A549 treated with AZD2906 at 1 μM for 4 hours (cell line): ENCODE results near the gene HSCB. TPM values are rescaled to one million over a fixed set of nuclear protein-coding genes. Genes with fewer than 3 reads are reported as not detected.

Experiments
- total RNA-seq: library from RNA; stranded (reverse); fragments of 200-300 nt; extraction: Qiagen RNA extraction; gene quantifications from 5 replicates; pipeline ENCODE4 v1.2.3, GENCODE V29; 2022

Gene HSCB, protein sequence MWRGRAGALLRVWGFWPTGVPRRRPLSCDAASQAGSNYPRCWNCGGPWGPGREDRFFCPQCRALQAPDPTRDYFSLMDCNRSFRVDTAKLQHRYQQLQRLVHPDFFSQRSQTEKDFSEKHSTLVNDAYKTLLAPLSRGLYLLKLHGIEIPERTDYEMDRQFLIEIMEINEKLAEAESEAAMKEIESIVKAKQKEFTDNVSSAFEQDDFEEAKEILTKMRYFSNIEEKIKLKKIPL
- 11.6 to 15.8 TPM (median 12.2 TPM) in 5 replicates for total RNA-seq

DNA sequence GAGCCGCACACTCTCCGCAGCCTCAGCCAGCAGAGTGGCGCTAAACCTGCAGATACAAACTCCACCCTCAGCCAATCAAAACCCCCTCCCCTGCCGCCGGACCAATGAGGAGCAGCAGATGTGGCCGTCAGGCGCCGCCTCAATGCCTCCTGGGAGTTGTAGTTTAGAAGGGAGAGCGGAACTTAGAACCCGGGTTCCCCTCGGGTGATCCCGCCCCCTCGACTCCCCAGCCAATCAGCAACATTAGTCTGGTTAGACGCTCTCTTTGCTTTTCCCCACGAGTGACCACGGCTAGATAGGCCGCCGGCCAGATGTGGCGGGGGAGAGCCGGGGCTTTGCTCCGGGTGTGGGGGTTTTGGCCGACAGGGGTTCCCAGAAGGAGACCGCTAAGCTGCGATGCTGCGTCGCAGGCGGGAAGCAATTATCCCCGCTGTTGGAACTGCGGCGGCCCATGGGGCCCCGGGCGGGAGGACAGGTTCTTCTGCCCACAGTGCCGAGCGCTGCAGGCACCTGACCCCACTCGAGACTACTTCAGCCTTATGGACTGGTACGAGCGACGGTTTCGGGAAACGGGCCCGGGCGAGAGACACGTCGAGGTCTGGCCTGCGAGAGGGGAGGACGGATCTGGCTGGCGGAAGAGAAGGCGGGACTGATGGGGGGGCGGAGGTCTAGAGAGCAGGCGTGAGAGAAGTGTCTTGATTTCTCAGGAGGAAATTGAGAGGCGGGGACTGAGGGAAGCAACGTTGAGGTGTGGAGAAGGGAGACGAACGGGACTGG, at the start of gene HSCB, which contains the start of gene CHEK2:
Gene HSCB, plus strand, starts transcription at position 255 of the 777 bp plus-strand sequence. Its CDS starts 57 bp downstream, at position 312.
Gene CHEK2, minus strand, starts transcription at position 36 of the 777 bp plus-strand sequence. CDS start 7,099 bp downstream, outside the sequence.

DNA sequence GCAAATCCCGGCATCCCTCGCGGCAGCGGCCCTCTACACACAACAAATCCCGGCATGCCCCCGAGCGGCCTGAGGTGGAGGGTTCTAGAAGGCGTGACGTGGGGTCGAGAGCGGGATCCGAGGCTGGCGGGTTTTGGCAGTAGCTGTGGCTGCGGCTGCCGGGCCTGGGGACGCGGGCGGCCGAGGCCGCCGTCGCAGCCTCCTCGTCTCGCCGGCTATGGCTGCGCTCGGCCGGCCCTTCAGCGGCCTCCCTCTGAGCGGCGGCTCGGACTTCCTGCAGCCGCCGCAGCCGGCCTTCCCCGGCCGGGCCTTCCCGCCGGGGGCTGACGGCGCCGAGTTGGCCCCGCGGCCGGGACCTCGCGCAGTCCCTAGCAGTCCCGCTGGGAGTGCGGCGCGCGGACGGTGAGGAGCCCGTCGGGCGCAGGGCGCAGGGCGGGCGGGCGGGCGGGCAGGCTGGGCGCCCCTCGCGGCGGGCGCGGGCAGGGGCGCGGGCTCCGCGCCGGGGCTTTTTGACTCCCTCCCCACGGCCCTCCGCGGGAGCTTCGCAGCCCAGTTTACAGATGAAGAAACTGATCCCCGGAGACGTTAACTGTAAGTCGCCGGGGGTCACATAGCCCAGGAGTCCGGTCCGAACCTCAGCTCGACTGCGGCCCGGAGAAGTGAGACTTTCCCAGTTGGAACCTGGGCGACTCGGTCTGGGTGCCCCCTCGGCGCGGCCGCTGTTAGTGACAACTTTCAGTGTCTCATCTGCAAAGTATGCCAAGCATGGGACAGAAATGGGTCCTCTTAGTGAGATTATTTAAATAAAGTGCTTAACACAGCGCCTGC, 31.0 kb downstream of the HSCB start, which contains the start of gene CCDC117:
Gene CCDC117, plus strand, starts transcription at position 63 of the 828 bp plus-strand sequence. Its CDS starts 155 bp downstream, at position 218.

DNA sequence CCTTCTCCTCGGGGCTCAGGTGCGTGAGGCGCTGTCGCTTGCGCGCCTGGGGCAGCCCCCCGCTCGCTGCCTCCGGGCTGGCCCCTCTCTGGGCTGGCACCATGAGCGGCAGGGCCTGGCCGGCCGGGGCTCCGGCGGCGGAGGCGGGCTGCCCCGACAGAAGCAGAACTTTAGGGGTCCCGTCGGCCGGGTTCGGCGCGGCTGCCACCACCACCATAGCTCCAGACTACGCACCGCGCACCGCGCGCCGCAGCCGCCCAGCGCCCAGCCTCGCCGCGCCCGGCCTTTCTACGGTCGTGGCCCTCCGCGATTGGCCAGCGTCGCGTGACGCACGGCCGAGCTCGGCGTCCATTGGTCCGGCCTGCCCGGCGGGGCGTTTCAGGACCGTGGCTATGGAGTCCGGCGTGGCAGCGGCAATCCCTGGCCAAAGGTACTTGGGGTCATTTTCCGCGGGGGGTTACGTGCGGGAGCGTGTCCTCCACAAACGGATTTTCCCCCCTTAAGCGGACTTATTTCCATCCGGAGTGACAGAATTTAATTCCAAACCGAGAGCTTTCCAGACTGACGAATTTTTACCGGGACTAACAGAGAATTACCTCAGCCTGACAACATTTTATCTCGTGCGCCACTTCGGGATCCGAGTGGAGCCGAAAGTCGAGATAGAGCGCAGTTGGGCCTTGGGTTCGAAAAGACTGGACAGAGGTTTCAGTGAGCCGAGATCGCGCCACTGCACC, 58.6 kb downstream of the HSCB start, which contains the start of gene XBP1:
Gene XBP1, minus strand, starts transcription at position 262 of the 734 bp plus-strand sequence.

Other genes starting within 250 kb of the HSCB start
- 2.5 to 3.4 TPM (median 3.2 TPM) in 5 replicates for gene TTC28, start 62.2 kb upstream of the HSCB start, total RNA-seq
- gene CHEK2, start 219 bp upstream of the HSCB start, total RNA-seq, result 8.6 to 10.6 TPM (median 9.6 TPM) in 5 replicates
- 8.2 to 10.8 TPM (median 9.4 TPM) in 5 replicates for gene CCDC117, start 30.7 kb downstream of the HSCB start, total RNA-seq
- gene XBP1, start 58.5 kb downstream of the HSCB start, total RNA-seq, result 47.0 to 57.3 TPM (median 56.0 TPM) in 5 replicates
- gene ZNRF3, start 141.5 kb downstream of the HSCB start, total RNA-seq, result 6.3 to 7.8 TPM (median 7.3 TPM) in 5 replicates